NCI-H345 treated with DMSO at 0.1 percent for 48 hours (cell line): ENCODE measurements around the gene MYO5B.
A peak's percentile ranks its signal among the peaks of the same experiment; 100 is the strongest.

Source experiments
- DNase-seq: peaks from one replicate; lab custom pipeline; 2025; ENCODE audit not compliant: unreplicated experiment; lab: John Stamatoyannopoulos, UW

Gene MYO5B

GRCh38 chr18:50189160-50189559 lies 5.8 kb downstream of the MYO5B start:
- DNase-seq: no peak

GRCh38 chr18:50188652-50189051 lies 6.3 kb downstream of the MYO5B start:
- DNase-seq: no peak

- DNase-seq: no peak
Observed at GRCh38 chr18:50187659-50188058, 7.3 kb downstream of the MYO5B start.

- DNase-seq: no peak
Observed at GRCh38 chr18:50186385-50186784, 8.6 kb downstream of the MYO5B start.

GRCh38 chr18:50183556-50183955 lies 11.4 kb downstream of the MYO5B start:
- no peak for DNase-seq

GRCh38 chr18:50182511-50182910 lies 12.4 kb downstream of the MYO5B start:
- no peak for DNase-seq

GRCh38 chr18:50181590-50181989 lies 13.4 kb downstream of the MYO5B start:
- no peak for DNase-seq

GRCh38 chr18:50179465-50179864 lies 15.5 kb downstream of the MYO5B start:
- DNase-seq: no peak

- DNase-seq: no peak
Observed at GRCh38 chr18:50177294-50177992, 17.5 kb downstream of the MYO5B start.

- DNase-seq: no peak
Observed at GRCh38 chr18:50172367-50172766, 22.6 kb downstream of the MYO5B start.

- DNase-seq: no peak
Observed at GRCh38 chr18:50171406-50171805, 23.5 kb downstream of the MYO5B start.

- DNase-seq: no peak
Observed at GRCh38 chr18:50170004-50170403, 24.9 kb downstream of the MYO5B start.

- DNase-seq: no peak
Observed at GRCh38 chr18:50169149-50169548, 25.8 kb downstream of the MYO5B start.

GRCh38 chr18:50167966-50168365 lies 27.0 kb downstream of the MYO5B start:
- no peak for DNase-seq

- no peak for DNase-seq
Observed at GRCh38 chr18:50166901-50167300, 28.0 kb downstream of the MYO5B start.

- peak; percentile 50 for DNase-seq
Observed at GRCh38 chr18:50163505-50163904, 31.4 kb downstream of the MYO5B start.

- no peak for DNase-seq
Observed at GRCh38 chr18:50162486-50163304, 32.3 kb downstream of the MYO5B start.

- no peak for DNase-seq
Observed at GRCh38 chr18:50161597-50162205, 33.2 kb downstream of the MYO5B start.

- DNase-seq: no peak
Observed at GRCh38 chr18:50159654-50160046, 35.3 kb downstream of the MYO5B start.

GRCh38 chr18:50158866-50159653 lies 35.9 kb downstream of the MYO5B start:
- peak; percentile 97 for DNase-seq

GRCh38 chr18:50155406-50155805 lies 39.5 kb downstream of the MYO5B start:
- no peak for DNase-seq
